ENCODE results near the gene NTM. TPM values are rescaled to one million over a fixed set of nuclear protein-coding genes. Genes with fewer than 3 reads are reported as not detected.
A peak's percentile ranks its signal among the peaks of the same experiment; 100 is the strongest.

Gene NTM
- total RNA-seq, 2 donors from 2014 or later, result 1.7 to 3.6 TPM

- H3K36me3 Mint-ChIP-seq (ENCODE audit: low read depth), result no peaks in the 10 kb centered on the region
- 92 to 94% methylated on average over 8 of the region's 8 CpGs for WGBS, 2 experiments (ENCODE audit: insufficient coverage in 1 of 2, insufficient read length in 1 of 2)
- H3K9me3 Mint-ChIP-seq, result peaks cover 4% of the 10 kb centered on the region
- no peaks in the 10 kb centered on the region for H3K4me1 ChIP-seq (ENCODE audit: control insufficient read depth, insufficient read depth, low read length)
- no peaks in the 10 kb centered on the region for H3K27me3 ChIP-seq (ENCODE audit: control insufficient read depth, insufficient read depth, low read length, poor library complexity, severe bottlenecking)
- no peak overlapping the region for H3K4me3 ChIP-seq (ENCODE audit: low read length)
- no peak for TF ChIP-seq CTCF (conservative IDR thresholded peaks at IDR 0.05)
- H3K4me1 Mint-ChIP-seq, result no peaks in the 10 kb centered on the region
- no peak overlapping the region for H3K27ac ChIP-seq (ENCODE audit: low read depth, low read length)
- no peaks in the 10 kb centered on the region for H3K36me3 ChIP-seq (ENCODE audit: control insufficient read depth, insufficient read depth, low read length)
- no peak overlapping the region for H3K27ac Mint-ChIP-seq
- peaks cover 2% of the 10 kb centered on the region for H3K27me3 Mint-ChIP-seq (ENCODE audit: insufficient read depth)
- no peak overlapping the region for H3K4me3 Mint-ChIP-seq
- no peak overlapping the region for H3K9ac ChIP-seq (ENCODE audit: extremely low read depth, low read length, poor library complexity, severe bottlenecking)
- no peak for DNase-seq
- H3K9me3 ChIP-seq (ENCODE audit: control insufficient read depth, low read length), result no peaks in the 10 kb centered on the region
Measured at GRCh38 chr11:131713529-131714134, 343.2 kb downstream of the NTM start.

GRCh38 chr11:131717616-131718015, 347.2 kb downstream of the NTM start:
- Mint-ChIP-seq H3K27ac (no peak overlapping the region), H3K36me3 (ENCODE audit: low read depth) (no peaks in the 10 kb centered on the region), H3K9me3 (no peaks in the 10 kb centered on the region), H3K4me3 (no peak overlapping the region), H3K4me1 (peaks cover 6% of the 10 kb centered on the region), H3K27me3 (ENCODE audit: insufficient read depth) (peaks cover 2% of the 10 kb centered on the region)
- Histone ChIP-seq H3K9ac (ENCODE audit: extremely low read depth, low read length, poor library complexity, severe bottlenecking) (no peak overlapping the region), H3K36me3 (ENCODE audit: control insufficient read depth, insufficient read depth, low read length) (no peaks in the 10 kb centered on the region), H3K27me3 (ENCODE audit: control insufficient read depth, insufficient read depth, low read length, poor library complexity, severe bottlenecking) (no peaks in the 10 kb centered on the region), H3K9me3 (ENCODE audit: control insufficient read depth, low read length) (no peaks in the 10 kb centered on the region), H3K27ac (ENCODE audit: low read depth, low read length) (no peak overlapping the region), H3K4me1 (ENCODE audit: control insufficient read depth, insufficient read depth, low read length) (peaks cover 5% of the 10 kb centered on the region), H3K4me3 (ENCODE audit: low read length) (no peak overlapping the region)
- WGBS, 2 experiments (ENCODE audit: insufficient coverage in 1 of 2, insufficient read length in 1 of 2), result 82% methylated on average over 2 of the region's 2 CpGs; no CpG with 5 or more reads in 1 of the 2 experiments
- DNase-seq, result no peak
- TF ChIP-seq CTCF (conservative IDR thresholded peaks at IDR 0.05), result no peak

GRCh38 chr11:131723088-131723487, 352.7 kb downstream of the NTM start:
- DNase-seq, result no peak
- no peak overlapping the region for H3K4me3 Mint-ChIP-seq
- H3K4me1 ChIP-seq (ENCODE audit: control insufficient read depth, insufficient read depth, low read length), result peaks cover 5% of the 10 kb centered on the region
- no peaks in the 10 kb centered on the region for H3K9me3 ChIP-seq (ENCODE audit: control insufficient read depth, low read length)
- no peaks in the 10 kb centered on the region for H3K27me3 Mint-ChIP-seq (ENCODE audit: insufficient read depth)
- peak overlapping the region; percentile 72 for H3K27ac ChIP-seq (ENCODE audit: low read depth, low read length)
- no peaks in the 10 kb centered on the region for H3K36me3 ChIP-seq (ENCODE audit: control insufficient read depth, insufficient read depth, low read length)
- no peaks in the 10 kb centered on the region for H3K9me3 Mint-ChIP-seq
- no peak overlapping the region for H3K27ac Mint-ChIP-seq
- 72 to 82% methylated on average over 6 to 8 of the region's 8 CpGs for WGBS, 2 experiments (ENCODE audit: insufficient coverage in 1 of 2, insufficient read length in 1 of 2)
- H3K36me3 Mint-ChIP-seq (ENCODE audit: low read depth), result no peaks in the 10 kb centered on the region
- H3K4me1 Mint-ChIP-seq, result peaks cover 9% of the 10 kb centered on the region
- no peak for TF ChIP-seq CTCF (conservative IDR thresholded peaks at IDR 0.05)
- no peaks in the 10 kb centered on the region for H3K27me3 ChIP-seq (ENCODE audit: control insufficient read depth, insufficient read depth, low read length, poor library complexity, severe bottlenecking)
- H3K4me3 ChIP-seq (ENCODE audit: low read length), result no peak overlapping the region
- H3K9ac ChIP-seq (ENCODE audit: extremely low read depth, low read length, poor library complexity, severe bottlenecking), result no peak overlapping the region
